HCT116 (cell line): ENCODE data around the gene MAP3K21. TPM values are rescaled to one million over a fixed set of nuclear protein-coding genes. Genes with fewer than 3 reads are reported as not detected.

Experiments
- ATAC-seq: fragments of 200-7000 bp; cut with Tn5 transposase; 2 replicates; pipeline ENCODE4 v1.9.1; 2020; ENCODE audit warnings: mild to moderate bottlenecking, moderate library complexity
- BruUV-seq: library from RNA; stranded (reverse); fragments of 400-500 nt; replicated peaks from 2 replicates; lab custom pipeline; 2021; lab: Mats Ljungman, UMichigan
- CTCF ChIA-PET: fragments of 300-600 bp; sonication (Branson Sonifier 250); formaldehyde crosslinking; loops from one replicate; lab custom pipeline; 2021; ENCODE audit warnings: antibody characterized with exemption; lab: Charles Lee
- POLR2A ChIA-PET: fragments of 300-600, 350-600 bp; sonication (Branson Sonifier 250); formaldehyde crosslinking; loops from one replicate; lab custom pipeline; 2021; ENCODE audit warnings: antibody characterized with exemption; lab: Charles Lee
- RAD21 ChIA-PET, 2 experiments: fragments of 300-600 bp; sonication (Branson Sonifier 250); formaldehyde crosslinking; loops; one replicate each; lab custom pipeline; 2023; ENCODE audit warnings: low total read pairs in 2 of 2; ENCODE audit not compliant: uncharacterized antibody in 2 of 2, unreplicated experiment in 2 of 2, low non-redundant PET in 1 of 2; lab: Charles Lee
- DNase-seq: peaks from one replicate; pipeline ENCODE4 v3.0.0-alpha.2; 2010; ENCODE audit warnings: low read depth, low spot score
- H2AFZ ChIP-seq: fragments of 200-600 bp; shearing (Covaris generic), sonication (generic); 2 replicates; pipeline ENCODE4 v1.6.1; 2017; ENCODE audit warnings: low read depth, mixed run types, mixed read lengths, antibody characterized with exemption, low read length; ENCODE audit not compliant: poor library complexity, severe bottlenecking
- H3K27ac ChIP-seq: 2 replicates; pipeline ENCODE4 v1.5.1; 2012; ENCODE audit warnings: low read depth, low read length
- H3K27me3 ChIP-seq: fragments of 200-600 bp; sonication (generic); 2 replicates; pipeline ENCODE4 v1.6.1; 2016; ENCODE audit warnings: mixed run types, low read length, mixed read lengths; ENCODE audit not compliant: insufficient read depth
- H3K36me3 ChIP-seq, 2 experiments: fragments of 200-500 bp in 1 of 2; fragments of 200-600 bp in 1 of 2; sonication (Bioruptor generic) in 1 of 2; sonication (generic) in 1 of 2; 2 replicates each; pipeline versions ENCODE4 v1.5.1 to v1.6.1; 2014 to 2016; ENCODE audit warnings: low read length in 2 of 2, inconsistent platforms in 1 of 2, mixed read lengths in 1 of 2, mixed run types in 1 of 2; ENCODE audit not compliant: insufficient read depth in 2 of 2, control insufficient read depth in 1 of 2
- H3K4me1 ChIP-seq, 2 experiments: fragments of 200-600 bp in 1 of 2; sonication (generic) in 1 of 2; 2 replicates each; pipeline versions ENCODE4 v1.5.1 to v1.6.1; 2012 to 2017; ENCODE audit warnings: low read length in 2 of 2, inconsistent platforms in 1 of 2, mild to moderate bottlenecking in 1 of 2, mixed read lengths in 1 of 2, mixed run types in 1 of 2, moderate library complexity in 1 of 2; ENCODE audit not compliant: insufficient read depth in 2 of 2, control insufficient read depth in 1 of 2
- H3K4me2 ChIP-seq: fragments of 200-600 bp; sonication (generic); 2 replicates; pipeline ENCODE4 v1.6.1; 2017; ENCODE audit warnings: mixed run types, low read length, mixed read lengths
- H3K4me3 ChIP-seq, 2 experiments: fragments of 200-600 bp in 1 of 2; sonication (generic) in 1 of 2; replicated peaks in 1 of 2; 2 replicates each; pipeline ENCODE4 v1.5.1; 2011 to 2016; ENCODE audit warnings: low read length in 2 of 2, control low read depth in 1 of 2, low read depth in 1 of 2, mild to moderate bottlenecking in 1 of 2, mixed read lengths in 1 of 2, mixed run types in 1 of 2
- H3K79me2 ChIP-seq: fragments of 200-600 bp; sonication (generic); 2 replicates; pipeline ENCODE4 v1.6.1; 2017; ENCODE audit warnings: mild to moderate bottlenecking, mixed run types, low read length, moderate library complexity, mixed read lengths; ENCODE audit not compliant: insufficient read depth
- H3K9ac ChIP-seq: fragments of 200-600 bp; sonication (generic); 2 replicates; pipeline ENCODE4 v1.6.1; 2016; ENCODE audit warnings: low read length, mixed read lengths
- H3K9me2 ChIP-seq: fragments of 200-600 bp; sonication (generic), shearing (Covaris generic); 2 replicates; pipeline ENCODE4 v1.6.1; 2017; ENCODE audit warnings: mixed run types, mild to moderate bottlenecking, moderate library complexity; ENCODE audit not compliant: insufficient read depth
- H3K9me3 ChIP-seq, 2 experiments: fragments of 200-500 bp in 1 of 2; fragments of 200-600 bp in 1 of 2; sonication (Bioruptor generic) in 1 of 2; sonication (generic) in 1 of 2; 2 replicates each; pipeline ENCODE4 v1.6.1; 2014 to 2017; ENCODE audit warnings: low read length in 2 of 2, mixed read lengths in 2 of 2, inconsistent platforms in 1 of 2, low read depth in 1 of 2, mild to moderate bottlenecking in 1 of 2, mixed run types in 1 of 2, moderate library complexity in 1 of 2; ENCODE audit not compliant: control insufficient read depth in 1 of 2, insufficient read depth in 1 of 2
- H4K20me1 ChIP-seq: fragments of 200-600 bp; sonication (generic), shearing (Covaris generic); 2 replicates; pipeline ENCODE4 v1.6.1; 2017; ENCODE audit warnings: mixed run types, mild to moderate bottlenecking, moderate library complexity; ENCODE audit not compliant: insufficient read depth
- ATF3 ChIP-seq: IDR thresholded peaks from 2 replicates; pipeline ENCODE4 v1.6.1; 2012
- CBX3 ChIP-seq: IDR thresholded peaks from 2 replicates; pipeline ENCODE4 v1.6.1; 2012; ENCODE audit warnings: low read depth
- CEBPB ChIP-seq: IDR thresholded peaks from 2 replicates; pipeline ENCODE4 v1.6.1; 2012; ENCODE audit warnings: low read depth
- EGR1 ChIP-seq: IDR thresholded peaks from 2 replicates; pipeline ENCODE4 v1.6.1; 2012; ENCODE audit warnings: low read depth
- ELF1 ChIP-seq: IDR thresholded peaks from 2 replicates; pipeline ENCODE4 v1.6.1; 2012; ENCODE audit warnings: low read depth, borderline replicate concordance
- EZH2 ChIP-seq: fragments of 200-600 bp; sonication (generic); IDR thresholded peaks from 2 replicates; pipeline ENCODE4 v1.6.1; 2017; ENCODE audit warnings: antibody characterized with exemption, mixed run types
- EZH2phosphoT487 ChIP-seq: fragments of 200-600 bp; IDR thresholded peaks from 2 replicates; pipeline ENCODE4 v1.6.1; 2018; ENCODE audit warnings: antibody characterized with exemption, borderline replicate concordance
- MAX ChIP-seq: IDR thresholded peaks from 2 replicates; pipeline ENCODE4 v1.6.1; 2012
- POLR2A ChIP-seq: IDR thresholded peaks from 2 replicates; pipeline ENCODE4 v1.7.0; 2011; ENCODE audit warnings: borderline replicate concordance; ENCODE audit not compliant: insufficient read depth, insufficient read length; ENCODE audit errors: extremely low read depth
- RAD21 ChIP-seq: IDR thresholded peaks from 2 replicates; pipeline ENCODE4 v1.6.1; 2012; ENCODE audit warnings: low read depth, mild to moderate bottlenecking
- REST ChIP-seq: IDR thresholded peaks from 2 replicates; pipeline ENCODE4 v1.6.1; 2012; ENCODE audit warnings: low read depth
- SIN3A ChIP-seq: IDR thresholded peaks from 2 replicates; pipeline ENCODE4 v1.6.1; 2012; ENCODE audit warnings: low read depth
- SRF ChIP-seq: IDR thresholded peaks from 2 replicates; pipeline ENCODE4 v1.6.1; 2012; ENCODE audit warnings: low read depth
- TCF7L2 ChIP-seq: IDR thresholded peaks from 2 replicates; pipeline ENCODE4 v1.7.0; 2011; ENCODE audit warnings: borderline replicate concordance, inconsistent platforms; ENCODE audit not compliant: insufficient read depth, insufficient read length; ENCODE audit errors: extremely low read depth
- ZBTB33 ChIP-seq: IDR thresholded peaks from 2 replicates; pipeline ENCODE4 v1.6.1; 2011; ENCODE audit warnings: mild to moderate bottlenecking, low read length, moderate library complexity; ENCODE audit not compliant: insufficient replicate concordance; ENCODE audit errors: extremely low read depth
- ZFX ChIP-seq: fragments of 450-650 bp; IDR thresholded peaks from 2 replicates; pipeline ENCODE4 v1.6.1; 2017
- ZNF274 ChIP-seq: fragments of 200-500 bp; sonication (Bioruptor generic); IDR thresholded peaks from 2 replicates; pipeline ENCODE4 v1.6.1; 2014; ENCODE audit warnings: mild to moderate bottlenecking, low read depth, low read length, inconsistent platforms
- intact Hi-C: fragments of 100-400 bp; cut with micrococcal nuclease; formaldehyde crosslinking; loops from 2 replicates; pipeline ENCODE4 v1.10.0; 2022
- total RNA-seq: library from RNA; stranded (reverse); gene quantifications from one replicate; pipeline ENCODE4 v1.2.1, GENCODE V29; 2021; ENCODE audit not compliant: unreplicated experiment

The MAP3K21 gene
- total RNA-seq, 1 experiment from 2014 or later = 19.1 TPM

- DNase-seq = no peak
- ChIA-PET RAD21 (no interaction called here), CTCF (no interaction called here), POLR2A (no interaction called here)
- Histone ChIP-seq H3K4me3 (no peak overlapping the region), H3K4me2 (no peak overlapping the region), H3K27me3 (no peaks in the 10 kb centered on the region), H3K79me2 (no peaks in the 10 kb centered on the region), H4K20me1 (no peaks in the 10 kb centered on the region), H3K36me3 (peaks cover 0 to 2% of the 10 kb centered on the region in 2 experiments; a peak in 2 of 4 replicates), H3K4me1 (no peaks in the 10 kb centered on the region), H3K9ac (no peak overlapping the region), H3K9me3 (no peaks in the 10 kb centered on the region), H2AFZ (no peak overlapping the region), H3K9me2 (no peaks in the 10 kb centered on the region), H3K27ac (no peak overlapping the region)
- BruUV-seq = no TSS peak
- intact Hi-C loops = no loop called here
- no peak for ATAC-seq
- TF ChIP-seq TCF7L2 = no peak
- no peak for TF ChIP-seq ATF3
- no peak for TF ChIP-seq EZH2phosphoT487
- no peak for TF ChIP-seq CBX3
- TF ChIP-seq ZNF274 = no peak
- no peak for TF ChIP-seq EGR1
- no peak for TF ChIP-seq RAD21
- no peak for TF ChIP-seq EZH2
- TF ChIP-seq ELF1 = no peak
- no peak for TF ChIP-seq CEBPB
- no peak for TF ChIP-seq SRF
- no peak for TF ChIP-seq ZFX
- TF ChIP-seq MAX = no peak
- TF ChIP-seq POLR2A = no peak
- no peak for TF ChIP-seq REST
- no peak for TF ChIP-seq SIN3A
- no peak for TF ChIP-seq ZBTB33
These were observed 60.1 kb downstream of the MAP3K21 start for GRCh38 chr1:233387585-233387984.
